GM23338 (cell line): ENCODE results near the gene EBI3. TPM values are rescaled to one million over a fixed set of nuclear protein-coding genes. Genes with fewer than 3 reads are reported as not detected.

Experiments used
- ATAC-seq: fragments of 200-7000 bp; cut with Tn5 transposase; 3 replicates; pipeline ENCODE4 v1.9.1; 2020
- DNase-seq: peaks from one replicate; pipeline ENCODE4 v3.0.0-alpha.2; 2015; ENCODE audit warnings: low spot score
- H2AFZ ChIP-seq: fragments of 200-600 bp; sonication (generic); 2 replicates; pipeline ENCODE4 v1.8.0; 2016; ENCODE audit warnings: antibody characterized with exemption, mild to moderate bottlenecking, moderate library complexity
- H3F3A ChIP-seq: fragments of 200-600 bp; sonication (generic); replicated peaks from 2 replicates; pipeline ENCODE4 v1.8.0; 2017; ENCODE audit warnings: antibody characterized with exemption, mixed run types, low read depth
- H3K27ac ChIP-seq: fragments of 200-600 bp; sonication (generic); 2 replicates; pipeline ENCODE4 v1.6.1; 2016; ENCODE audit warnings: low read depth
- H3K27me3 ChIP-seq: fragments of 200-600 bp; sonication (generic); 2 replicates; pipeline ENCODE4 v1.8.0; 2016; ENCODE audit warnings: mild to moderate bottlenecking, mixed run types, moderate library complexity; ENCODE audit not compliant: insufficient read depth
- H3K36me3 ChIP-seq: fragments of 200-600 bp; sonication (generic); 2 replicates; pipeline ENCODE4 v1.8.0; 2016; ENCODE audit warnings: mild to moderate bottlenecking; ENCODE audit not compliant: insufficient read depth
- H3K4me1 ChIP-seq: fragments of 200-600 bp; sonication (generic); 2 replicates; pipeline ENCODE4 v1.8.0; 2016; ENCODE audit warnings: mild to moderate bottlenecking, moderate library complexity; ENCODE audit not compliant: insufficient read depth
- H3K4me2 ChIP-seq: fragments of 200-600 bp; sonication (generic); 2 replicates; pipeline ENCODE4 v1.7.1; 2017; ENCODE audit warnings: mixed run types
- H3K4me3 ChIP-seq: fragments of 200-600 bp; sonication (generic); 2 replicates; pipeline ENCODE4 v1.6.1; 2016; ENCODE audit warnings: mixed run types
- H3K79me2 ChIP-seq: fragments of 200-600 bp; sonication (generic); replicated peaks from 2 replicates; pipeline ENCODE4 v1.8.0; 2017; ENCODE audit warnings: mild to moderate bottlenecking; ENCODE audit not compliant: insufficient read depth
- H3K9me2 ChIP-seq: fragments of 200-600 bp; sonication (generic); 2 replicates; pipeline ENCODE4 v1.8.0; 2017; ENCODE audit not compliant: insufficient read depth
- H4K20me1 ChIP-seq: fragments of 200-600 bp; sonication (generic); replicated peaks from 2 replicates; pipeline ENCODE4 v1.8.0; 2017; ENCODE audit warnings: mild to moderate bottlenecking; ENCODE audit not compliant: insufficient read depth
- H3K27ac Mint-ChIP-seq: 2 replicates; pipeline ENCODE4 v1.8.0; 2020; ENCODE audit warnings: inconsistent platforms, mild to moderate bottlenecking, moderate library complexity, mixed read lengths
- H3K27me3 Mint-ChIP-seq: 3 replicates; pipeline ENCODE4 v1.8.0; 2022; ENCODE audit warnings: low read depth, mild to moderate bottlenecking, moderate library complexity, mixed read lengths, inconsistent platforms; ENCODE audit not compliant: insufficient read depth, poor library complexity
- H3K36me3 Mint-ChIP-seq: 3 replicates; pipeline ENCODE4 v1.8.0; 2021; ENCODE audit warnings: low read depth, mild to moderate bottlenecking, inconsistent platforms, moderate library complexity, mixed read lengths
- H3K4me1 Mint-ChIP-seq: 3 replicates; pipeline ENCODE4 v1.8.0; 2020; ENCODE audit warnings: mild to moderate bottlenecking, inconsistent platforms, mixed read lengths
- H3K4me3 Mint-ChIP-seq: 3 replicates; pipeline ENCODE4 v1.8.0; 2021; ENCODE audit warnings: moderate library complexity, mild to moderate bottlenecking, inconsistent platforms, mixed read lengths
- H3K9me3 Mint-ChIP-seq: 3 replicates; pipeline ENCODE4 v1.8.0; 2020; ENCODE audit warnings: moderate library complexity, mild to moderate bottlenecking, inconsistent platforms, mixed read lengths
- CREB1 ChIP-seq: fragments of 250-450 bp; sonication (Bioruptor Pico); IDR thresholded peaks from 2 replicates; pipeline ENCODE4 v1.5.0; 2020; ENCODE audit warnings: low read depth, mild to moderate bottlenecking, moderate library complexity
- CTCF ChIP-seq, 2 experiments: fragments of 200-600 bp in 1 of 2; sonication (generic) in 1 of 2; conservative IDR thresholded peaks; 2 replicates each; pipeline versions ENCODE4 v1.5.1 to v1.6.1; 2016 to 2017; ENCODE audit warnings: antibody characterized with exemption in 2 of 2, low read depth in 2 of 2, mild to moderate bottlenecking in 2 of 2, moderate library complexity in 1 of 2
- ETS1 ChIP-seq: IDR thresholded peaks from 2 replicates; pipeline ENCODE4 v1.6.1; 2016; ENCODE audit warnings: antibody characterized with exemption
- EZH2 ChIP-seq: fragments of 200-600 bp; sonication (generic); IDR thresholded peaks from one replicate; pipeline ENCODE4 v1.8.0; 2017; ENCODE audit warnings: antibody characterized with exemption, mild to moderate bottlenecking, low read depth; ENCODE audit not compliant: unreplicated experiment
- EZH2phosphoT487 ChIP-seq: fragments of 200-600 bp; sonication (generic); IDR thresholded peaks from one replicate; pipeline ENCODE4 v1.8.1; 2018; ENCODE audit warnings: antibody characterized with exemption; ENCODE audit not compliant: unreplicated experiment
- JUNB ChIP-seq: IDR thresholded peaks from one replicate; pipeline ENCODE4 v1.6.1; 2016; ENCODE audit warnings: antibody characterized with exemption; ENCODE audit not compliant: unreplicated experiment
- NANOG ChIP-seq: IDR thresholded peaks from 2 replicates; pipeline ENCODE4 v1.6.1; 2016; ENCODE audit warnings: antibody characterized with exemption, borderline replicate concordance
- POLR2AphosphoS5 ChIP-seq: IDR thresholded peaks from 2 replicates; pipeline ENCODE4 v1.6.1; 2016; ENCODE audit warnings: antibody characterized with exemption, low read depth
- REST ChIP-seq: IDR thresholded peaks from one replicate; pipeline ENCODE4 v1.6.1; 2018; ENCODE audit warnings: antibody characterized with exemption; ENCODE audit not compliant: unreplicated experiment
- STAT1 ChIP-seq: IDR thresholded peaks from one replicate; pipeline ENCODE4 v1.6.1; 2016; ENCODE audit warnings: antibody characterized with exemption; ENCODE audit not compliant: unreplicated experiment
- ZNF114 ChIP-seq: fragments of 250-450 bp; sonication (Bioruptor Pico); IDR thresholded peaks from 2 replicates; pipeline ENCODE4 v1.5.0; 2020; ENCODE audit warnings: mild to moderate bottlenecking, moderate library complexity
- ZNF331 ChIP-seq: fragments of 250-450 bp; sonication (Bioruptor Pico); IDR thresholded peaks from 2 replicates; pipeline ENCODE4 v1.5.0; 2020; ENCODE audit warnings: low read depth, mild to moderate bottlenecking, moderate library complexity
- ZNF462 ChIP-seq: fragments of 250-450 bp; sonication (Bioruptor Pico); IDR thresholded peaks from 2 replicates; pipeline ENCODE4 v1.5.0; 2020; ENCODE audit warnings: mild to moderate bottlenecking, moderate library complexity
- polyA plus RNA-seq: library from polyadenylated mRNA; unstranded; fragments of >200 nt; fragmentation: Nextera tagmentation; extraction: Ambion mirVana; gene quantifications from 2 replicates; pipeline ENCODE4 v1.2.1, GENCODE V29; 2016
- total RNA-seq: library from RNA; depleted of rRNA; stranded (reverse); fragments of >200 nt; shearing (Covaris generic); gene quantifications from 2 replicates; pipeline ENCODE4 v1.2.3, GENCODE V29; 2014

Gene EBI3
- total and polyA plus RNA-seq, 2 experiments from 2014 or later: 0.52 to 1.4 TPM

- no peaks in the 10 kb centered on the region for H3K4me1 Mint-ChIP-seq
Measured at GRCh38 chr19:4232614-4233281, 3.4 kb downstream of the EBI3 start.

More at GRCh38 chr19:4232614-4233281, 3.4 kb downstream of the EBI3 start:
- DNase-seq: no peak
- no peaks in the 10 kb centered on the region; the same call in 1 of the 2 replicates for H3K4me1 ChIP-seq
- Mint-ChIP-seq H3K27me3 (peaks cover 6% of the 10 kb centered on the region), H3K9me3 (no peaks in the 10 kb centered on the region), H3K36me3 (no peaks in the 10 kb centered on the region), H3K4me3 (no peak overlapping the region), H3K27ac (no peak overlapping the region)
- H3K27me3 ChIP-seq: no peaks in the 10 kb centered on the region
- no peak overlapping the region for H3K4me3 ChIP-seq
- no peaks in the 10 kb centered on the region for H3K36me3 ChIP-seq
- 0 out of 2 replicates have a peak, but pooled peaks cover 3% of the 10 kb centered on the region for H3F3A ChIP-seq
- H3K79me2 ChIP-seq: no peaks in the 10 kb centered on the region
- TF ChIP-seq JUNB (no peak), ZNF331 (no peak), ETS1 (no peak), REST (no peak), POLR2AphosphoS5 (no peak), EZH2phosphoT487 (no peak), CREB1 (CRISPR knock-in tag) (no peak), ZNF462 (CRISPR knock-in tag) (no peak), ZNF114 (CRISPR knock-in tag) (no peak), STAT1 (no peak), NANOG (no peak), EZH2 (no peak), CTCF (conservative IDR thresholded peaks at IDR 0.05; ENCODE audit: low read depth in 2 of 2) (no peak)
- H3K4me2 ChIP-seq: no peak overlapping the region
- no peak overlapping the region for H3K27ac ChIP-seq
- H4K20me1 ChIP-seq: no peaks in the 10 kb centered on the region
- no peaks in the 10 kb centered on the region for H3K9me2 ChIP-seq
- H2AFZ ChIP-seq: no peak overlapping the region
- ATAC-seq: peak; percentile 27
